Epithelial cell of esophagus (primary cell): Measurements from ENCODE around the gene RPS4Y1.

Experiments
- DNase-seq: peaks from one replicate; pipeline ENCODE4 v3.0.0; 2010; ENCODE audit warnings: low read depth
- H3K4me3 ChIP-seq: 2 replicates; pipeline ENCODE4 v1.5.1; 2011; ENCODE audit warnings: mild to moderate bottlenecking, low read length, control low read depth
- CTCF ChIP-seq: IDR thresholded peaks from 2 replicates; pipeline ENCODE4 v1.5.1; 2011; ENCODE audit warnings: low read depth, mild to moderate bottlenecking, low read length, control low read depth, inconsistent platforms; ENCODE audit not compliant: insufficient read depth; ENCODE audit errors: missing control alignments

Gene RPS4Y1

GRCh38 chrY:2874211-2874610 lies 32.8 kb downstream of the RPS4Y1 start:
- TF ChIP-seq CTCF = no peak
- DNase-seq = no peak
- H3K4me3 ChIP-seq = no peak overlapping the region

GRCh38 chrY:2883561-2883960 lies 42.2 kb downstream of the RPS4Y1 start:
- DNase-seq = no peak
- TF ChIP-seq CTCF = no peak
- no peak overlapping the region for H3K4me3 ChIP-seq

- H3K4me3 ChIP-seq = no peak overlapping the region
- no peak for TF ChIP-seq CTCF
- DNase-seq = no peak
These were observed 44.5 kb downstream of the RPS4Y1 start for GRCh38 chrY:2885880-2886279.

- DNase-seq = peak; percentile 80
- TF ChIP-seq CTCF = no peak
These were observed 46.0 kb downstream of the RPS4Y1 start for GRCh38 chrY:2887386-2887785.

GRCh38 chrY:2887955-2888354 lies 46.6 kb downstream of the RPS4Y1 start:
- no peak overlapping the region for H3K4me3 ChIP-seq
- DNase-seq = peak; percentile 83
- TF ChIP-seq CTCF = no peak

More at GRCh38 chrY:2887386-2887785, 46.0 kb downstream of the RPS4Y1 start:
- H3K4me3 ChIP-seq = no peak overlapping the region

GRCh38 chrY:2893471-2893870 lies 52.1 kb downstream of the RPS4Y1 start:
- no peak overlapping the region for H3K4me3 ChIP-seq
- peak; percentile 53 for DNase-seq
- no peak for TF ChIP-seq CTCF

GRCh38 chrY:2896050-2896449 lies 54.6 kb downstream of the RPS4Y1 start:
- no peak for DNase-seq
- no peak overlapping the region for H3K4me3 ChIP-seq
- no peak for TF ChIP-seq CTCF
